Measurements from ENCODE around the gene P4HA2.

DNA sequence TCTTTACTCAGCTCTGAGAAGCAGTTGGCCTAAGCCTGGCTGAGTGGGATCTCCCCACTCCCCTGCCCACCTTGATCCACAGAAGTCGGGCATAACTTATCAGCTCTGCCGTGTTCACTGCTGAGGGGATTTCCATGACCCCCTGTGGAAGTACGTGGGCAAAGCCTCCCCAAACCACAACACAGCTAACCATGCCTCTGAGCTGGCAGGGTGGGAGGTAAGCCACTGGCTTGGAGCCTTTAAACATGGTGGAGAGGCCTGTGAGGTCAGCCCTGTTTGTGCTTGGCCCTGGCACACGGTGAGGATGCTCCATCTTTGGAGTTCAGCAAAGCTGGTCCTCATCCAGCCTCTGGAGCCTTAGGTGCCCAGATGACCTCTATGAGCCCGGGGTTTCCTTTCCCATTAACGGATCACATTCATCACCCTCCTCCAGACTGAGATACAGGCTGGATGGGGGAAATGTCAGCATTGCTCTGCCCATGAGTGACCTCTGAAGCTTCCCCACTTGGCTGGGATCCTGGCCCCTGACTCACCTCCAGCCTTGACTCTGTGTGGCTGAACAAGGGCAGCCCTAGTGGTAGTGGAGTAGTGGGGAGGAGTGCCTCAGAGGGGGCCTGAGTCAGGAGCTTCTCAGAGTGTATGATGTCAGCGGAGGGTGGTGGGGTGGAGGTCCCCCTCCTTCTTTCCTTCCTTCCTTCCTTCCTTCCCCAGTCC lies 36.1 kb upstream of the P4HA2 start:
- TF ChIP-seq EZH2 (optimal IDR thresholded peaks at IDR 0.05; ENCODE audit: low read depth, low read length) = no peak
- no peak for TF ChIP-seq CTCF (IDR thresholded peaks at IDR 0.05; ENCODE audit: low read length)
- TF ChIP-seq EZH2phosphoT487 (IDR thresholded peaks at IDR 0.05; ENCODE audit: low read length) = no peak

Data from MM.1S (cell line).